Cerebellar cortex (tissue), 1 donor: Measurements from ENCODE around the gene ZNF280B.
"Not testable (repeated sequence)": the region's sequence is repeated elsewhere in the genome, so short reads cannot be mapped to it uniquely, and the experiment has no call there.

Experiments
- DNase-seq: peaks from one replicate; pipeline ENCODE4 v3.0.0-alpha.2; 2015; ENCODE audit warnings: low spot score

The ZNF280B gene

DNA sequence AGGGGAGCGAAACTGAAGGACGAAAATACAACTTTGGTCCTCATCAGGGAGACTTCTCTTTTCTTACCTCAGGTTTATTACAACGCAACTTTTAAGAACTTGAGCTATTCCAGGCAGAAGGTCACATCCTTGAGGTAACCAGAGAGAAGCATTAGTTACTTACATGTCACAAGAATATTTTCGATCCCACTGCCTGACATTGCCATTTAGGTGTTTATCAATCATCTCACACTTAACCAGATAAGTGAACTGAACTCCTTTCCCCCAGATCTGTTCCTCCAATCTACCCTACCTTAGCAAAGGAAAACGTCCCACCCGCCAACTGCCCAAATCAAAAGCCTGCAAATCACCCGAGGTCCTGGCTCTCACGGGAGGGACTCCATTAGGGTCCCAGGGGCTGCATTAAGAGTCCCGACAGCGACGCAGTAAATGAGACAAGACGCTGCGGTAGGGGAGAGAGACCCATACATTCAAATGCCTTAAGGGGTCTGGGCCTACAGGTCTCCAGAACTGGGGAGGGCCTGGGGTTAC lies 734 bp downstream of the ZNF280B start:
- peak; percentile 11 for DNase-seq

DNA sequence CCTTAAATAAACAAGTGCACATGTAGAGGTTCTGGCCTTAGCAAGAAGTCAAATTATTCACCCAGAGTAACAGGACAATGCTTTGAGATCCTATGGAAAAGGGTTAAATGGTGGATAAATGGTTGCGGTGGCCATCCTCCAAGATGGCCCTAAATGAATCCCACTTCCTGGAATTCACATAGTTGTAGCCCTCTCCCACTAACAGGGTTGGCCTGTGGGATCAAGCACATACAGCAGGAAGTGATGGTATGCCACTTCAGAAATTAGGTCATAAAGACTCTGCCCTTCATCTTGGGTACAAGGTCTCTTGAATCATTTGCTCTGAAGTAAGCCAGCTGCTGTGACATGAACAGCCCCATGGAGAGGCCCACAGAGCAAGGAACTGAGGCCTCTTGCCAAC lies 1.8 kb downstream of the ZNF280B start:
- DNase-seq, result no peak

DNA sequence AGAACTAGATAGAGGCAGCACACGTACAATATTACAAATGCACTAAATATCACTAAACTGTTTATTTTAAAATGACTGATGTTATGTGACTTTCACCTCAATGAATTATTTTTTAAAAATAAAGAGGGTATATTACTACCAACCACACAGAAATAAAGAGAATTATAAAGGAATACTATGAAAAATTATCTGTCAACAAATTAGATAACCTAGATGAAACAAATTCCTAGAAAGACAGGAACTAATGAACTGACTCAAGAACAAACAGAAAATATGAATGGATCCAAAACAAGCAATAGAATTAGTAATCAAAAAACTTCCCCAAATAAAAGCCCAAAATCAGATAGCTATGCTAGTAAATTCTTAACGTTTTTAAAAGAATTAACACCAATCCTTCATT lies 10.3 kb downstream of the ZNF280B start:
- DNase-seq, result no peak

DNA sequence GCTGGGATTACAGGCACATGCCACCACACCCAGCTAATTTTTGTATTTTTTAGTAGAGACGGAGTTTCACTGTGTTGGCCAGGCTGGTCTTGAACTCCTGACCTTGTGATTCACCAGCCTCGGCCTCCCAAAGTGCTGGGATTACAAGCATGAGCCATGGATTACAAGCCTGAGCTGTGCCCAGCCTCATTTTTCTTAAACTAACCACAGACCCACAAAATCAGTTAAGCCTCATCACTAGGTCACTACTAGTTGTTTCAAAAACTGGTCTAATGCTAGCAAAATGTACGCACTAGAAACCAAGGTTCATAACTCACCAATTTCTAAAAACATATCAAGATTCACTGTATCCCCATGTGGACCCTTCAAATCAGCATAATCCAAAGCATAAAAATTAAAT lies 17.0 kb downstream of the ZNF280B start:
- DNase-seq, result not testable (repeated sequence)

DNA sequence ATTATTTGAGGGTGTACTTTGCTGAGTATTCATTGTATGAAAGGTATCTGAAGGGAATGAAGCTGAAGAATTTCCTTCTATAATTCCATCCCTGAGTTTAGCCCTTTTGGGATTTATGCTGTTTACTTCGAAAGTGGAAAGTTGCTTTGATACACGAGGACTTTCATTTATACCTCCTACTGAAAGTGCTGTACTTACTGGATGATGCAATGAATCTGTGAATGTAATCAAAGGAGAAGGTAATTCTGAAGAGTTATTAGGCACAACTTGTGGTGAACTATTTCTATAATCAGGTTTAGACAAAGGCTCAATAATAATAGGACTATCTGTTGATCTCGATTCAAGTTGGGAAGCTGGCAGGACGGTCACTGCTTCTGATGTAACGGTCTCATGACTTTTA lies 19.8 kb downstream of the ZNF280B start:
- DNase-seq, result no peak

DNA sequence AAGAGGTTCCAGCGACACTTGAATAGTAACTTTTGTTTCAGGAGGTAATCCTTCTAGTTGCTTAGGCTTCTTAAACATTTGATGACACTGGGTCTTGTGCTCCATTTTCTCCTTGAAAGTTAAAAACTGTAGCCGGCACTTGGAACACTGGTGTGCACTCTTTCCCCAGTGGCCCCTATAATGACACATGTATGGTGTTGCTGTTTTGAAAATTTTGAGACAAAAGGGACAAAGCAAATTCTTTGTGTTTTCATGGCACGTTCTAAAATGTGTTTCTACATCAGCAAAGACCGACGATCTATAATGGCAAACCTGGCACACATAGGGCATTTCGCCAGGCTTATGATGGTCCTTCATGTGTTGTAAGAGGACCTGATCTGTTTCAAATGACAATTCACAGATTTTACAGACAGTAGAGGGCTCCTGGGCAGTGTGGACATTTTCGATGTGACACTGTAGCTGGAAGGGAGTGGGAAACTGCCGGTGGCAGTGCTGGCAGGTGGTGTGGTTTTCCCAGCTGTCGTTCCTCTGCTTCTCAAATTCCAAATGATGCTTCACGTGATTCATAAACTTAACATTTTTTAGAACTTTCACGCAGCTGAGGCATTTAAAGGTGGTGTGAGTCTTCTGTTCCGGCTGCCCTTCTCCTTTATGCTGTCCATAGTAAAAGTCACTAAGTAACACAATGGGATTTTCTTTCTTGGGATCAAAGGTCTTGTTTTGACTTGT lies 20.5 kb downstream of the ZNF280B start:
- DNase-seq, result no peak

DNA sequence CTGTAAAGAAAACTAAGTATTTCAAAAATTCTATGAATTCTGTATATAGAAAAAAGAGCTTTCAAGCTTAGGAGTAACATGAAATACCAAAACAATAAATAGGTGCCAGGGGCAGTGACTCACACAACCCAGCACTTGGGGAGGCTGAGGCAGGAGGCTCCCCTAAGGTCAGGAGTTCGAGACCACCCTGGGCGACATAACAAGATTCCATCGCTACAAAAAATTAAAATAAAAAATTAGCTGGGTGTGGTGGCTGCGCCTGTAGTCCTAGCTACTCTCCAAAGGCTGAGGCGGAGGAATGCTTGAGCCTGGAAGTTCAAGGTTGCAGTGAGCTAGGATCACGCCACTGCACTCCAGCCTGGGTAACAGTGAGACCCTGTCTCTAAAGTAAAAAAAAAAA lies 21.5 kb downstream of the ZNF280B start:
- DNase-seq, result no peak

DNA sequence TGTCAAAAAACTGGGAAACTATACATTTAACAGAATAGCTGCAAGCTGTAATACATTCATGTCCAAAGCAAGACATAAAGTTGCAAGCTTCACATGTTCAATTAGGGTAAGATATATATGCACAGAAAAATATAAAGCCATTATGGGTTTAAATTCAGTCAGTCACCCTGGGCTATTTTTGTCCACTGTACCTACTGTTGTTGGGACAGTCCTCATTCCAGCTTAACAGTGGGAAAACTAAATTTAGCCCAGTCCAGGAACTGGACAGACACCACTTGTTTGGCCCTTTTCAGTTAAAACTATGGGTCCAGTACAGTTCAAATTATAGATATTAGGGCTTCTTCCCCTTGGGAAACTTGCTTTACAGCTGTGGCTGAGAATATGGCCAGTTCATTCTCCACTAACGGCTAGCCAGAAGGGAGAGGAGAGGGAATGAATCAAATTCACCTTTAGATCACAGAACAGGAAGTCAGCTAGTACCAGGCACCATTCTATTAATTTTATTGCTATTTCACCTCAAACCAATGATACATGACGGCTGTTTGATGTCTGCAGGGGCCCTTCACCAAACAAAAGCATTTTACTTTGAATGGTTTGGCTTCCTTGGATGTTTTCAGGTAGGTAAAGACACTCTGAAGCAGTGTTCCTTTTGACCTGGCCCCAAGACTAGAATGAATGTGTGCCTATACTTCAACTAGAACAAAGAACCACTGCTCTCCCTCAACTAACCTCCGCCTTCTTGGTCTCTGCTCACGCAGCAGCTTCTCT lies 22.2 kb downstream of the ZNF280B start:
- DNase-seq, result no peak

DNA sequence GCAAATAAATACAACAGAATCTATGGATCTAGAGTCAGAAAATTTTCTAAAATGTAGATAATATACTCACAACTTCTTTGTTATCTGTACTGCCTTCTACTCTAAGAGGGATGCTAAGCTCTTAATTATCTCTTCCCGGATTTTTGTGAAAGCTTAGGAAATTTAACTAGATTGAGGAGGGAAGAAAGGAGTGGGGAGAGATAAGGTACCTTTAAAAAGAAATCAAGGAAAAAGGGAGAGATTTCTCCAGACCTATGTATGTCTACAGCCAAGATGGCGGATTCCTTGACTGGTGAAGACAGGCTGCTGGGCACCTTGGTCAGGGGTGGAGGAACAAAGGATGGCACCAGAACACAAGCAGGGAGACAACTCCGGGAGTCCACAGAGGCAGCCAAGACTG lies 23.0 kb downstream of the ZNF280B start:
- DNase-seq, result no peak

DNA sequence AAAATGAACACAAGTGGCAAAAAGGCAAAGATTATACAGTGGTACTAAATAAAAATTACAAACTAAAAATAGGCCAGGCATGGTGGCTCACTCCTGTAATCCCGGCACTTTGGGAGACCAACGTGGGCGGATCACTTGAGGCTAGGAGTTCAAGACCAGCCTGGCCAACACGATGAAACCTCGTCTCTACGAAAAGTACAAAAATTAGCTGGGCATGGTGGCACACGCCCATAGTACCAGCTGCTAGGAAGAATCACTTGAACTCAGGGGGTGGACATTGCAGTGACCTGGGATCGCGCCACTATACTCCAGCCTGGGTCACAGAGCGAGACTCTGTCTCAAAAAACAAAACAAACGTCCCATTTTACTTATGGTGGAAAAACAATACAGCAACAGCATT lies 24.5 kb downstream of the ZNF280B start:
- DNase-seq, result no peak

DNA sequence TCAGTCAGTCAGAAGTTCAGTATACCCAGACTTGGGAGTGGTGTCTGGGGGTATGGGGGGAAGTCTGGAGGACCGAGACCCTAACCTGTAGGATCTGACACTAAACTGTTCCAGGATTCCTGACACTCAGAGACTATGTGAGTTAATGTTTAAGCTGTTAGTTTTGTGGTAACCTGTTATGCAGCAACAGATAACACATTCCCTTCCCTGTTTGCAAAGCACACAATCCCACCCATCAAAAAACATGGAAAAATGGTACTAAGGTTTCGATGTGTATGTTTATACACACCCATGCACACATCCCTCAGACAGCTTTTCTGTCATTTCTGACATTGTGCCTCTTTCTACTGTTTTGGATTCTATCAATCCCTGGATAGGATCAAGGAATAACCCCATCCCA lies 27.6 kb downstream of the ZNF280B start:
- DNase-seq, result no peak

DNA sequence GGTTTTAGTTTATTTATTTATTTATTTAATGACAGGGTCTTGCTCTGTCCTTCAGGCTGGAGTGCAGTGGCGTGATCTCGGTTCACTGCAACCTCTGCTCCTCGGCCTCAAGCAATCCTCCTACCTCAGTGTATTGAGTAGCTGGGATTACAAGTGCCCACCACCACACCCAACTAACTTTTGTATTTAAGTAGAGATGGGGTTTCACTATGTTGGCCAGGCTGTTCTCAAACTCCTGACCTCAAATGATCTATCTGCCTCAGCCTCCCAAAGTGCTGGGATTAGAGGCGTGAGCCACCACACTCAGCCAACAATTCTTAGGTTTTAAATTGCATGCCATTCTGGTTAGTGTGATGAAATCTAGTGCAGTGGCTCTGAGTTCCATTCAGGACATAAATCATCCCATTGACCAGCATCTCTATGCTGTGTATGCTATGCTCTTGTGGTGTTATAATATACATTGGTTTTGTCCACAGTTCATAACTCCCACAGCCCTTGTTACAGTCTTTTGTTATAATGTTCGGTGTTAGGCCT lies 28.5 kb downstream of the ZNF280B start:
- no peak for DNase-seq

DNA sequence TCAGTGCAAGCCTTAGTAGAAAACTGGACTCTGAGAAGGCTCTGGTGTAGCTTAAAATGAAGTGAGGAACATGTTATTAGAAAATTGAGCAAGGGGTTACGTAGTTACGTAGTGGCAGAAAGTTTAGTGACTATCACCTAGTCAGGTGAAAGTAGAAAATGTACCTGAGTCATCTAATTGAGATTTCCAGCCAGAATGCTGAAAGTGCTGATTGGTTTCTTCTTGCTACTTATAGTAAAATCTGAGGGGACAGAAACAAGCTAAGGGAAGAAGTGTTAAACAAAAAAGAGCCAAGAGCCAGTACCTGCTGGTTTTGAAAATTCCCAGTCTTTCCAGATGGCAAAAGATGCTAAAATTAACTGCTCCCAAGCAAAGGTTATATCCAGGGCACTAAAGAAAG lies 29.4 kb downstream of the ZNF280B start:
- no peak for DNase-seq

DNA sequence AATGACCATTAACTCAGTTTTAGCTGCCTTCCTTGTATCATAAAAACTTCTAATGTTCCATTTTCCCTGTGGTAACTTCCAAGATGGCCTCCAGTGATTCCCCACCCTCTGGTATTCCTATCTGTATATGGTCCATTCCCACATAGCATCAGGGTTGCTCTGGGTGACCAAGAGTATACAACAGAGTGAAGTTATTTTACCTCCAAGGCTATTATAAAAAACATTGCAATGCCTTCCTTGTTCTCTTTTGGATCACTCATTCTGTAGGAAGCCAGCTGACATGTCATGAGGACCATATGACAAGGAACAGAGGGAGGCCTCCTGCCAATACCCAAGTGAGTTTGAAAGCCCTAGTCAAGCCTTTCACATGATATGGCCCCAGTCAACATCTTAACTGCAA lies 30.1 kb downstream of the ZNF280B start:
- DNase-seq, result no peak

DNA sequence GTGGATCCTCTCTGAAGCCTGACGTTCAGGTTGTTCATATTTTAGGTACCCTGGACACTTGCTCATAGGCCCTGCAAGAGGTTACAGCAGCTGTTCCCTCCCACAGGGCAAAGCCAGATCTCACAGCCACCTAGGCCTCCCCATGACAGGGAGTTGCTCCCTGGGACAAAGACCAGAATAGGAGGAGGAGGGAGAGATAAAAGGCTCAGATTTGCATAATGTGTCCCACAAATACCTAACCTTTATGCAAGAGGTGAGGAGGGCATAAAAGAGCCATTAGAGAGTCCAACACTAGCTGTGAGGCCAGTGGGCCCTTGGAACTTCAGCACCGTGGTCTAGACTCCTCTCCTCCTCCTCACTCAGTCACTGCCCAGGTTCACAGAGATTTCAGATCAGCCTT lies 33.8 kb downstream of the ZNF280B start:
- DNase-seq, result no peak

DNA sequence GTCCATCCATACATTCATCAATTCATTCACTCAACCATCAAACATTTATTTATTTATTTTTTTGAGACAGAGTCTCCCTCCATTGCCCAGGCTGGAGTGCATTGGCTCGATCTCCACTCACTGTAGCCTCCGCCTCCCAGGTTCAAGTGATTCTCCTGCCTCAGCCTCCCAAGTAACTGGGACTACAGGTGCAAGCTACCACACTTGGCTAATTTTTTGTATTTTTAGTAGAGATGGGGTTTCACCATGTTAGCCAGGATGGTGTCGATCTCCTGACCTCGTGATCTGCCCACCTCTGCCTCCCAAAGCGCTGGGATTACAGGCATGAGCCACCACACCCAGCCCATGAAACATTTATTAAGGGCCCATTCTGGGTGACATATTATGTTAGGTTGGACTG lies 37.4 kb downstream of the ZNF280B start:
- DNase-seq, result not testable (repeated sequence)

DNA sequence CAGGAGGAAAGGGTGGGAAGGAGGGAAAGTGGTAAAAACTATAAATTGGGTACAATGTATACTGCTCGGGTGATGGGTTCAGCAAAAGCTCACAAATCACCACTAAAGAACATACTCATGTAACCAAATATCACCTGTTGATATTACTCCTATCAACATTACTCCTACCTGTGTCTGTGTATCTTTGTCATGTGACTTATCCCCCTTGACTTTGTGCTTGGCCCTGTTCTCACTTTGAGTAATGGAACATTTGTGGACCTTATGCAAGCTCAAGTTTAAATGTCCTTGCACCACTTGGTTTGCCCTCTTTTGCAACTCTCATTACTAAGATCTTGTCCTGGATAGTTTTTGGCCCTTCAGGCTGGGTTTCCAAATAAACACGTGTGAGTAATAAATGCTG lies 39.0 kb downstream of the ZNF280B start:
- no peak for DNase-seq

DNA sequence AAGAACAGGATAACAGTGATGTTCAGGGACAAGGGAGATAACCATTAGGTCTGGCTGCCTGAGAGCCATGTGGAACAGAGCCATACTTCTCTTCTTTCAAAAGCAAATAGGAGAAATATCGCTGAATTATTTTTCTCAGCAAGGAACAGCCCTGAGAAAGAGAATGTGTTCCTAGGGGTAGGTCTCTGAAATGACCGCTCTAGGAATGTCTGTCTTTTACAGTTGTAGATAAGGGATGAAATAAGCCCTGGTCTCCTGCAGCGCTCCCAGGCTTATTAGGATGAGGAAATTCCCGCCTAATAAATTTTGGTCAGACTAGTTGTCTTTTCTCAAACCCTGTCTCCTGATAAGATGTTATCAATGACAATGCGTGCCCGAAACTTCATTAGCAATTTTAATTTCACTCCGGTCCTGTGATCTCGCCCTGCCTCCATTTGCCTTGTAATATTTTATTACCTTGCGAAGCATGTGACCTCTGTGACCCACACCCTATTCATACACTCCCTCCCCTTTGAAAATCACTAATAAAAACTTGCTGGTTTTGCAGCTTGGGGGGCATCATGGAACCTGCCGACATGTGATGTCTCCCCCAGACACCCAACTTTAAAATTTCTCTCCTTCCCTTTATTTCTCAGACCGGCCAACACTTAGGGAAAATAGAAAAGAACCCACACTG lies 39.6 kb downstream of the ZNF280B start:
- DNase-seq, result not testable (repeated sequence)

DNA sequence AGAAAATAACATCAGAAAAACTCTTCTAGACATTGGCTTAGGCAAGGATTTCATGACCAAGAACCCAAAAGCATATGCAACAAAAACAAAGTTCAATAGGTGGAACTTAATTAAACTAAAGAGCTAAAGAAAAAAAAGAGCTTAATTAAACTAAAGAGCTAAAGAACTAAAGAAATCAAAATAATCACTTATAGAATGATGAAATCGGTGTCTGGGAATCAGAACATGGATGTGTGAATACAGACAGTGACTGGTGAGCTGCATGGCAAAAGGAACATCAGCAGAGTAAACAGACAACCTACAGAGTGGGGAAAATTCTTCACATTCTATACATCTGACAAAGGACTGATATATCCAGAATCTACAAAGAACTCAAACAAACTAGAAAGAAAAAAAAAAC lies 41.4 kb downstream of the ZNF280B start:
- DNase-seq, result no peak

DNA sequence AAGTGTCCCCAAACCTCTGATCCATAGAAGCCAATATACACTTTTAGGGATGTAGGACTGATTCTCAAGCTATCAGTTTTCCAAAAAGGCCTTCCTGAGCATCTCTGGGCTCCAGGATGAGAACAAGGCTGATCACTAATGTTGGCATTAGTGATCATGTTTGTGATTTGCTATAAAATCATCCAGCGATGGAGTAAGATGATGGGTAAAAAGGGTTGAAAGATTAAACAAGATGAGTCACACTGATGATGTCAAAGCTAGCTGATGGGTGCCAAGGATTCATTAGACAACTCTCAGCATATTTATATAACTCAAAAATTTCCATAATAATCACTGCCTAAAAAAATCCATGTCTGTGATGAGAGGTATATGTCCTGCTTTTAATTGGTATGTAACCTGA lies 42.8 kb downstream of the ZNF280B start:
- DNase-seq, result no peak

DNA sequence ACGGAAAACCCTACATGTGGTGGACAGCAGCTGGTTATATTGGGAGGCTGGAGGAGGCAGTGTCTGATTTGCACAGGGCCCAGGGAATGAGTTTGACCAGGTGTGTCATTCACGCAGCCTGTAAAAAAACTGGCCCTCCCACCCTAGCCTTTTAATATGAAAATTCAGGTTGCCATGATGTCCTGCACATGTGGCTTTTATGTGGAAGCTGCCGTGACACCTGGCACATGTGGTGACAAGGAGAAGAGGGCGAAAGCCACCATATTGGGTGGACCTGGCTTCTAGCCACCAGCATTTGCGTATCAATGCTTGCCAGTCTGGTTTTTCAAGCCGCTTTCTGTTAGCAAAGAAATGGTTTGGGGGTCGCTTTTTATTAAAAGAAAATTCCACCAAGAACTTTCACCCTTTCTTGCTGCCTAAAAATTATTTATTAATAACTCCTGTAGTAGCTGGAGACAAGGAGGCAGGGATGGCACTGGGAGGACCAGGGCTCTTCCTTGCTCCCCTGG lies 43.4 kb downstream of the ZNF280B start:
- no peak for DNase-seq

DNA sequence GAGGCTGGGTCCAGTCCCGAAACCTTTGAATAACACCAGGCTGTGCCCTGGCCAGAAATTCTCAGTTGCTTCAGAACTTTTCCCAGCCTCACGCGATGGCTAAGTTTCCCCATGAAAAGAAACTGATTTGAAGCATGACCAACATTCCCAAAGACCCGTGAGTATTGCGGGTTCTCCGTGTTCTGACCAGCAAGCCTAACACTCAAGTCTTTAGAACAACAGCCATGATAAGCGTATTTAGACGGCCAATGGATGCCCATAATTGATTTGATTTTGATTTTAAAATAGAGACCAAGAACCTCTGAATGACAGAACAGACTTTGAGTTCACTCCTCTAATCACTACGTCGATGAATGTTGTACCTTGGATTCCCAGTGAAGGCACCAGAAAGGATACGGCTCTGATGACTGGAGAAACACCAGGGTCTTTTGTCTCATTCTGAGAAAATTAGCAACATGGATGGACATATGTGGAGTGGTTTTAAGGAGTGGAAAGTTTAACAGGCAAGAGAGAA lies 43.9 kb downstream of the ZNF280B start:
- no peak for DNase-seq
